SK-N-SH treated with all-trans-retinoic acid at 6 μM for 48 hours (cell line): ENCODE results near the gene AKT1.

Experiments
- ATAC-seq: fragments of 200-7000 bp; cut with Tn5 transposase; 3 replicates; pipeline ENCODE4 v1.9.1; 2020; ENCODE audit warnings: mild to moderate bottlenecking, moderate library complexity
- ARNTL ChIP-seq: fragments of 450-650 bp; formaldehyde crosslinking; IDR thresholded peaks from 2 replicates; pipeline ENCODE4 v1.5.0; 2020; ENCODE audit warnings: low read depth, mild to moderate bottlenecking, moderate library complexity, borderline replicate concordance
- BACH2 ChIP-seq: fragments of 250-450 bp; sonication (Bioruptor Pico); IDR thresholded peaks from 2 replicates; pipeline ENCODE4 v1.9.0; 2021; ENCODE audit warnings: mild to moderate bottlenecking, borderline replicate concordance
- ESRRG ChIP-seq: fragments of 250-450 bp; sonication (Bioruptor Pico); IDR thresholded peaks from 2 replicates; pipeline ENCODE4 v1.6.1; 2021; ENCODE audit warnings: mild to moderate bottlenecking
- GLIS3 ChIP-seq: fragments of 250-450 bp; sonication (Bioruptor Pico); IDR thresholded peaks from 2 replicates; pipeline ENCODE4 v1.5.0; 2020; ENCODE audit warnings: mild to moderate bottlenecking, moderate library complexity
- ISL1 ChIP-seq: fragments of 250-450 bp; sonication (Bioruptor Pico); IDR thresholded peaks from 2 replicates; pipeline ENCODE4 v2.1.2; 2022; ENCODE audit warnings: mild to moderate bottlenecking, moderate library complexity
- OSR1 ChIP-seq: fragments of 250-450 bp; sonication (Bioruptor Pico); IDR thresholded peaks from 2 replicates; pipeline ENCODE4 v1.8.0; 2022; ENCODE audit warnings: moderate library complexity, mild to moderate bottlenecking, inconsistent platforms
- PPARA ChIP-seq: fragments of 250-450 bp; sonication (Bioruptor Pico); IDR thresholded peaks from 2 replicates; pipeline ENCODE4 v1.5.0; 2020; ENCODE audit warnings: mild to moderate bottlenecking, borderline replicate concordance
- RARB ChIP-seq: fragments of 250-450 bp; sonication (Bioruptor Pico); IDR thresholded peaks from 2 replicates; pipeline ENCODE4 v1.8.0; 2021; ENCODE audit warnings: mild to moderate bottlenecking, moderate library complexity
- SNAI2 ChIP-seq: fragments of 250-450 bp; sonication (Bioruptor Pico); IDR thresholded peaks from 2 replicates; pipeline ENCODE4 v1.5.0; 2020; ENCODE audit warnings: mild to moderate bottlenecking, moderate library complexity
- TCF4 ChIP-seq: fragments of 250-450 bp; sonication (Bioruptor Pico); IDR thresholded peaks from 2 replicates; pipeline ENCODE4 v1.8.0; 2021; ENCODE audit warnings: mild to moderate bottlenecking, moderate library complexity, borderline replicate concordance
- ZC3H10 ChIP-seq: fragments of 250-450 bp; sonication (Bioruptor Pico); IDR thresholded peaks from 2 replicates; pipeline ENCODE4 v1.5.1; 2021; ENCODE audit warnings: mild to moderate bottlenecking, moderate library complexity
- ZFP3 ChIP-seq: fragments of 250-450 bp; sonication (Bioruptor Pico); IDR thresholded peaks from 2 replicates; pipeline ENCODE4 v1.5.0; 2020; ENCODE audit warnings: mild to moderate bottlenecking, moderate library complexity
- ZNF70 ChIP-seq: fragments of 450-650 bp; formaldehyde crosslinking; IDR thresholded peaks from 2 replicates; pipeline ENCODE4 v1.5.0; 2020; ENCODE audit warnings: mild to moderate bottlenecking, moderate library complexity
- TF ChIP-seq, protein P1 (sequence below): fragments of 250-450 bp; sonication (Bioruptor Pico); IDR thresholded peaks from 2 replicates; pipeline ENCODE4 v1.8.0; 2021; ENCODE audit warnings: low read depth, mild to moderate bottlenecking, moderate library complexity, borderline replicate concordance
- TF ChIP-seq, protein P2 (sequence below): fragments of 250-450 bp; sonication (Bioruptor Pico); IDR thresholded peaks from 2 replicates; pipeline ENCODE4 v1.5.1; 2021; ENCODE audit warnings: mild to moderate bottlenecking, moderate library complexity
- TF ChIP-seq, protein P3 (sequence below): fragments of 250-450 bp; sonication (Bioruptor Pico); IDR thresholded peaks from 2 replicates; pipeline ENCODE4 v1.8.0; 2020; ENCODE audit warnings: mild to moderate bottlenecking, moderate library complexity, borderline replicate concordance
- TF ChIP-seq, protein P4 (sequence below): fragments of 250-450 bp; sonication (Bioruptor Pico); IDR thresholded peaks from 2 replicates; pipeline ENCODE4 v1.5.0; 2020; ENCODE audit warnings: mild to moderate bottlenecking, moderate library complexity

Gene AKT1

GRCh38 chr14:104777808-104778249 lies 17.7 kb downstream of the AKT1 start (continued):
- TF ChIP-seq, protein P1, sequence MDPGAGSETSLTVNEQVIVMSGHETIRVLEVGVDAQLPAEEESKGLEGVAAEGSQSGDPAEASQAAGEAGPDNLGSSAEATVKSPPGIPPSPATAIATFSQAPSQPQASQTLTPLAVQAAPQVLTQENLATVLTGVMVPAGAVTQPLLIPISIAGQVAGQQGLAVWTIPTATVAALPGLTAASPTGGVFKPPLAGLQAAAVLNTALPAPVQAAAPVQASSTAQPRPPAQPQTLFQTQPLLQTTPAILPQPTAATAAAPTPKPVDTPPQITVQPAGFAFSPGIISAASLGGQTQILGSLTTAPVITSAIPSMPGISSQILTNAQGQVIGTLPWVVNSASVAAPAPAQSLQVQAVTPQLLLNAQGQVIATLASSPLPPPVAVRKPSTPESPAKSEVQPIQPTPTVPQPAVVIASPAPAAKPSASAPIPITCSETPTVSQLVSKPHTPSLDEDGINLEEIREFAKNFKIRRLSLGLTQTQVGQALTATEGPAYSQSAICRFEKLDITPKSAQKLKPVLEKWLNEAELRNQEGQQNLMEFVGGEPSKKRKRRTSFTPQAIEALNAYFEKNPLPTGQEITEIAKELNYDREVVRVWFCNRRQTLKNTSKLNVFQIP = no peak
- no peak for TF ChIP-seq ISL1
- TF ChIP-seq GLIS3 (CRISPR knock-in tag) = no peak
- TF ChIP-seq, protein P2, sequence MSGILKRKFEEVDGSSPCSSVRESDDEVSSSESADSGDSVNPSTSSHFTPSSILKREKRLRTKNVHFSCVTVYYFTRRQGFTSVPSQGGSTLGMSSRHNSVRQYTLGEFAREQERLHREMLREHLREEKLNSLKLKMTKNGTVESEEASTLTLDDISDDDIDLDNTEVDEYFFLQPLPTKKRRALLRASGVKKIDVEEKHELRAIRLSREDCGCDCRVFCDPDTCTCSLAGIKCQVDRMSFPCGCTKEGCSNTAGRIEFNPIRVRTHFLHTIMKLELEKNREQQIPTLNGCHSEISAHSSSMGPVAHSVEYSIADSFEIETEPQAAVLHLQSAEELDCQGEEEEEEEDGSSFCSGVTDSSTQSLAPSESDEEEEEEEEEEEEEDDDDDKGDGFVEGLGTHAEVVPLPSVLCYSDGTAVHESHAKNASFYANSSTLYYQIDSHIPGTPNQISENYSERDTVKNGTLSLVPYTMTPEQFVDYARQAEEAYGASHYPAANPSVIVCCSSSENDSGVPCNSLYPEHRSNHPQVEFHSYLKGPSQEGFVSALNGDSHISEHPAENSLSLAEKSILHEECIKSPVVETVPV (CRISPR knock-in tag) = no peak
- TF ChIP-seq OSR1 (CRISPR knock-in tag) = no peak
- no peak for TF ChIP-seq PPARA (CRISPR knock-in tag)
- no peak for TF ChIP-seq TCF4 (CRISPR knock-in tag)

- ATAC-seq = no peak
- TF ChIP-seq ARNTL (no peak), SNAI2 (CRISPR knock-in tag) (no peak), ZNF70 (CRISPR knock-in tag) (no peak), RARB (CRISPR knock-in tag) (no peak)
Measured at GRCh38 chr14:104776961-104777807, 18.4 kb downstream of the AKT1 start.

- TF ChIP-seq, protein P3, sequence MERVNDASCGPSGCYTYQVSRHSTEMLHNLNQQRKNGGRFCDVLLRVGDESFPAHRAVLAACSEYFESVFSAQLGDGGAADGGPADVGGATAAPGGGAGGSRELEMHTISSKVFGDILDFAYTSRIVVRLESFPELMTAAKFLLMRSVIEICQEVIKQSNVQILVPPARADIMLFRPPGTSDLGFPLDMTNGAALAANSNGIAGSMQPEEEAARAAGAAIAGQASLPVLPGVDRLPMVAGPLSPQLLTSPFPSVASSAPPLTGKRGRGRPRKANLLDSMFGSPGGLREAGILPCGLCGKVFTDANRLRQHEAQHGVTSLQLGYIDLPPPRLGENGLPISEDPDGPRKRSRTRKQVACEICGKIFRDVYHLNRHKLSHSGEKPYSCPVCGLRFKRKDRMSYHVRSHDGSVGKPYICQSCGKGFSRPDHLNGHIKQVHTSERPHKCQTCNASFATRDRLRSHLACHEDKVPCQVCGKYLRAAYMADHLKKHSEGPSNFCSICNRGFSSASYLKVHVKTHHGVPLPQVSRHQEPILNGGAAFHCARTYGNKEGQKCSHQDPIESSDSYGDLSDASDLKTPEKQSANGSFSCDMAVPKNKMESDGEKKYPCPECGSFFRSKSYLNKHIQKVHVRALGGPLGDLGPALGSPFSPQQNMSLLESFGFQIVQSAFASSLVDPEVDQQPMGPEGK = no peak
- TF ChIP-seq ZNF70 (CRISPR knock-in tag) (no peak), TCF4 (CRISPR knock-in tag) (no peak), ZFP3 (no peak), PPARA (CRISPR knock-in tag) (no peak)
- TF ChIP-seq, protein P4, sequence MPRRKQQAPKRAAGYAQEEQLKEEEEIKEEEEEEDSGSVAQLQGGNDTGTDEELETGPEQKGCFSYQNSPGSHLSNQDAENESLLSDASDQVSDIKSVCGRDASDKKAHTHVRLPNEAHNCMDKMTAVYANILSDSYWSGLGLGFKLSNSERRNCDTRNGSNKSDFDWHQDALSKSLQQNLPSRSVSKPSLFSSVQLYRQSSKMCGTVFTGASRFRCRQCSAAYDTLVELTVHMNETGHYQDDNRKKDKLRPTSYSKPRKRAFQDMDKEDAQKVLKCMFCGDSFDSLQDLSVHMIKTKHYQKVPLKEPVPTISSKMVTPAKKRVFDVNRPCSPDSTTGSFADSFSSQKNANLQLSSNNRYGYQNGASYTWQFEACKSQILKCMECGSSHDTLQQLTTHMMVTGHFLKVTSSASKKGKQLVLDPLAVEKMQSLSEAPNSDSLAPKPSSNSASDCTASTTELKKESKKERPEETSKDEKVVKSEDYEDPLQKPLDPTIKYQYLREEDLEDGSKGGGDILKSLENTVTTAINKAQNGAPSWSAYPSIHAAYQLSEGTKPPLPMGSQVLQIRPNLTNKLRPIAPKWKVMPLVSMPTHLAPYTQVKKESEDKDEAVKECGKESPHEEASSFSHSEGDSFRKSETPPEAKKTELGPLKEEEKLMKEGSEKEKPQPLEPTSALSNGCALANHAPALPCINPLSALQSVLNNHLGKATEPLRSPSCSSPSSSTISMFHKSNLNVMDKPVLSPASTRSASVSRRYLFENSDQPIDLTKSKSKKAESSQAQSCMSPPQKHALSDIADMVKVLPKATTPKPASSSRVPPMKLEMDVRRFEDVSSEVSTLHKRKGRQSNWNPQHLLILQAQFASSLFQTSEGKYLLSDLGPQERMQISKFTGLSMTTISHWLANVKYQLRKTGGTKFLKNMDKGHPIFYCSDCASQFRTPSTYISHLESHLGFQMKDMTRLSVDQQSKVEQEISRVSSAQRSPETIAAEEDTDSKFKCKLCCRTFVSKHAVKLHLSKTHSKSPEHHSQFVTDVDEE = no peak
- TF ChIP-seq, protein P2 (CRISPR knock-in tag) = no peak
- ATAC-seq = no peak
Measured at GRCh38 chr14:104776481-104776880, 19.1 kb downstream of the AKT1 start.

GRCh38 chr14:104775073-104775489 lies 20.5 kb downstream of the AKT1 start:
- no peak for TF ChIP-seq ESRRG (CRISPR knock-in tag)
- TF ChIP-seq, all 23 proteins: peak for 0
- no peak for ATAC-seq

- TF ChIP-seq BACH2 (no peak), ARNTL (no peak), GLIS3 (CRISPR knock-in tag) (no peak), OSR1 (CRISPR knock-in tag) (no peak), ZC3H10 (CRISPR knock-in tag) (no peak)
- TF ChIP-seq, protein P1 = no peak
- no peak for ATAC-seq
Measured at GRCh38 chr14:104774453-104775072, 21.0 kb downstream of the AKT1 start.
